ENCODE results near the gene LLPH.

The LLPH gene

GRCh38 chr12:66087365-66087943 lies 43.1 kb downstream of the LLPH start:
- no peak overlapping the region for H3K4me3 ChIP-seq (ENCODE audit: low read length)

GRCh38 chr12:66085998-66086397 lies 44.6 kb downstream of the LLPH start:
- no peak overlapping the region for H3K4me3 ChIP-seq (ENCODE audit: low read length)
- TF ChIP-seq ZNF274 (IDR thresholded peaks at IDR 0.05; ENCODE audit: low read depth, low read length): no peak

More at GRCh38 chr12:66087365-66087943, 43.1 kb downstream of the LLPH start:
- TF ChIP-seq ZNF274 (IDR thresholded peaks at IDR 0.05; ENCODE audit: low read depth, low read length): no peak

- no peak for TF ChIP-seq ZNF274 (IDR thresholded peaks at IDR 0.05; ENCODE audit: low read depth, low read length)
- no peak overlapping the region for H3K4me3 ChIP-seq (ENCODE audit: low read length)
Observed at GRCh38 chr12:66085213-66085612, 45.3 kb downstream of the LLPH start.

GRCh38 chr12:66083766-66084165 lies 46.8 kb downstream of the LLPH start:
- H3K4me3 ChIP-seq (ENCODE audit: low read length): no peak overlapping the region
- no peak for TF ChIP-seq ZNF274 (IDR thresholded peaks at IDR 0.05; ENCODE audit: low read depth, low read length)

GRCh38 chr12:66082744-66083143 lies 47.8 kb downstream of the LLPH start:
- TF ChIP-seq ZNF274 (IDR thresholded peaks at IDR 0.05; ENCODE audit: low read depth, low read length): no peak
- H3K4me3 ChIP-seq (ENCODE audit: low read length): no peak overlapping the region

GRCh38 chr12:66080791-66081190 lies 49.8 kb downstream of the LLPH start:
- TF ChIP-seq ZNF274 (IDR thresholded peaks at IDR 0.05; ENCODE audit: low read depth, low read length): no peak

GRCh38 chr12:66077542-66077941 lies 53.0 kb downstream of the LLPH start:
- H3K4me3 ChIP-seq (ENCODE audit: low read length): no peak overlapping the region
- no peak for TF ChIP-seq ZNF274 (IDR thresholded peaks at IDR 0.05; ENCODE audit: low read depth, low read length)

More at GRCh38 chr12:66080791-66081190, 49.8 kb downstream of the LLPH start:
- no peak overlapping the region for H3K4me3 ChIP-seq (ENCODE audit: low read length)

GRCh38 chr12:66074561-66074960 lies 56.0 kb downstream of the LLPH start:
- no peak overlapping the region for H3K4me3 ChIP-seq (ENCODE audit: low read length)
- TF ChIP-seq ZNF274 (IDR thresholded peaks at IDR 0.05; ENCODE audit: low read depth, low read length): no peak

- no peak overlapping the region for H3K4me3 ChIP-seq (ENCODE audit: low read length)
- TF ChIP-seq ZNF274 (IDR thresholded peaks at IDR 0.05; ENCODE audit: low read depth, low read length): no peak
Observed at GRCh38 chr12:66072566-66072965, 58.0 kb downstream of the LLPH start.

- TF ChIP-seq ZNF274 (IDR thresholded peaks at IDR 0.05; ENCODE audit: low read depth, low read length): no peak
- no peak overlapping the region for H3K4me3 ChIP-seq (ENCODE audit: low read length)
Observed at GRCh38 chr12:66072135-66072534, 58.4 kb downstream of the LLPH start.

- no peak overlapping the region for H3K4me3 ChIP-seq (ENCODE audit: low read length)
- TF ChIP-seq ZNF274 (IDR thresholded peaks at IDR 0.05; ENCODE audit: low read depth, low read length): no peak
Observed at GRCh38 chr12:66071549-66071948, 59.0 kb downstream of the LLPH start.

GRCh38 chr12:66070378-66071120 lies 60.0 kb downstream of the LLPH start:
- no peak for TF ChIP-seq ZNF274 (IDR thresholded peaks at IDR 0.05; ENCODE audit: low read depth, low read length)
- no peak overlapping the region for H3K4me3 ChIP-seq (ENCODE audit: low read length)

- no peak for TF ChIP-seq ZNF274 (IDR thresholded peaks at IDR 0.05; ENCODE audit: low read depth, low read length)
- H3K4me3 ChIP-seq (ENCODE audit: low read length): no peak overlapping the region
Observed at GRCh38 chr12:66066929-66067523, 63.5 kb downstream of the LLPH start.
